Activated CD4-positive, alpha-beta T cell treated with anti-CD3 and anti-CD28 coated beads, Interleukin-2, amount 10 ng/mL, durations not matched to agents 24 days and 14 days (primary cell): Measurements from ENCODE around the gene ITGAE. TPM values are rescaled to one million over a fixed set of nuclear protein-coding genes. Genes with fewer than 3 reads are reported as not detected.
"Not testable (repeated sequence)": the region's sequence is repeated elsewhere in the genome, so short reads cannot be mapped to it uniquely, and the experiment has no call there.

ENCODE experiments used
- DNase-seq: peaks from one replicate; pipeline ENCODE4 v3.0.0; 2022
- H3K27ac Mint-ChIP-seq: one replicate; pipeline ENCODE4 v1.8.0; 2022; ENCODE audit warnings: mild to moderate bottlenecking, mixed read lengths
- H3K27me3 Mint-ChIP-seq: one replicate; pipeline ENCODE4 v1.8.0; 2022; ENCODE audit warnings: mixed read lengths
- H3K36me3 Mint-ChIP-seq: one replicate; pipeline ENCODE4 v1.8.0; 2022; ENCODE audit warnings: low read depth, mild to moderate bottlenecking, mixed read lengths
- H3K4me1 Mint-ChIP-seq: one replicate; pipeline ENCODE4 v1.8.0; 2021; ENCODE audit warnings: mixed read lengths
- H3K4me3 Mint-ChIP-seq: one replicate; pipeline ENCODE4 v1.8.0; 2022; ENCODE audit warnings: mild to moderate bottlenecking, moderate library complexity, mixed read lengths
- H3K9me3 Mint-ChIP-seq: one replicate; pipeline ENCODE4 v1.8.0; 2021; ENCODE audit warnings: mixed read lengths
- intact Hi-C: fragments of 100-400 bp; cut with micrococcal nuclease; formaldehyde crosslinking; loops from one replicate; pipeline ENCODE4 v1.15.1; 2023
- total RNA-seq: library from RNA; stranded (reverse); gene quantifications from 2 replicates; pipeline ENCODE4 v1.2.3, GENCODE V29; 2022

Gene ITGAE
- total RNA-seq: 31.1 and 33.9 TPM in 2 replicates

DNA sequence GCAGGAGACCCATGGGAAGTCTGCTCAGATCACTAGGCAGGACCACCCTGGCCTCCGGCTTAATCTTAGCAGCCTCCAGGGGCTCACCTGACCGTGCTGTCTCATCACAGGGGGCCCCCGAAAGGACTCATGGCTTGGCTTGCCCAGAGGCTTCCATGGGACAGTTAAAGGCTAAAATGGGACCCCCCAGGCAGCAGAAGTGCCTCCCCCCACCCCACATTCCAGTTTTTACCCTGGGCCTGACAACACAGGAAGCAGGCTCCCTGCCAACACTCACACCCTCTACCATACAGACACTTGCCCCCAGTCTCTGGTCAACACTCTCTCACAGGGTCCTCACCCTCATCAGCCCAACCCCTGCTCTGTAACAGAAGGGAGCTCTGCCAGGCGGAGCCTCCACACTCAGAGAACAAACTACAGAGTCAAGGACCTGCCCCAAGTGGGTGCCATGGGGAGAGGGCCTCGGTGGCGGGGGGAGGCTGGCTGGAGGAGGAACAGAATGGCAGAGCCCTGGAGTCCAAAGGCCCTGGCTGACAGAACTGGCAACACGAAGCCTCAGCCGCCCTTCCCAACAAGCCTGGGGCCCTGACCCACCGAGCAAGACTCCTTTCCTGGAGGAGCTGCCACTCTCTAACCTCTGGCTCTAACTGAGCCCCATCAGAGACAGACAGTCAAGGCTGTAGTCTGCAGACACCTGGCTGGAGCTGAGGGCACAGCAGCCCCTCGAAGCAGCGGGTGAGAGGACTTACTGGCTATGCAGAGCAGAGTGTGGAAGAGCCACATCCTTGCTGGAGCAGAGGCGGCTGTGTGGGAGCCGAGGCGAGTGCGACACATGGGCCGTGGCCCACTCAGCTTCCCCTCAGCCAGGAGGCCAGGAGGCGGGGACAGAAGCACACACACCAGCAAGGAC lies at the start of gene ITGAE:
TSS of gene ITGAE (minus strand) at position 827 of the 910 bp plus-strand sequence. CDS start at position 783, 44 bp downstream.
- no peak within 1 kb of the TSS for H3K4me3 Mint-ChIP-seq
- no peaks in the 10 kb centered on the region for H3K27me3 Mint-ChIP-seq
- peak within 1 kb of the TSS; percentile 49 for H3K27ac Mint-ChIP-seq
- peaks cover 32% of the 10 kb centered on the region for H3K4me1 Mint-ChIP-seq
- no peaks in the 10 kb centered on the region for H3K9me3 Mint-ChIP-seq
- no peak for DNase-seq
- peaks cover 6% of the 10 kb centered on the region for H3K36me3 Mint-ChIP-seq
- intact Hi-C loops: no loop called here

DNA sequence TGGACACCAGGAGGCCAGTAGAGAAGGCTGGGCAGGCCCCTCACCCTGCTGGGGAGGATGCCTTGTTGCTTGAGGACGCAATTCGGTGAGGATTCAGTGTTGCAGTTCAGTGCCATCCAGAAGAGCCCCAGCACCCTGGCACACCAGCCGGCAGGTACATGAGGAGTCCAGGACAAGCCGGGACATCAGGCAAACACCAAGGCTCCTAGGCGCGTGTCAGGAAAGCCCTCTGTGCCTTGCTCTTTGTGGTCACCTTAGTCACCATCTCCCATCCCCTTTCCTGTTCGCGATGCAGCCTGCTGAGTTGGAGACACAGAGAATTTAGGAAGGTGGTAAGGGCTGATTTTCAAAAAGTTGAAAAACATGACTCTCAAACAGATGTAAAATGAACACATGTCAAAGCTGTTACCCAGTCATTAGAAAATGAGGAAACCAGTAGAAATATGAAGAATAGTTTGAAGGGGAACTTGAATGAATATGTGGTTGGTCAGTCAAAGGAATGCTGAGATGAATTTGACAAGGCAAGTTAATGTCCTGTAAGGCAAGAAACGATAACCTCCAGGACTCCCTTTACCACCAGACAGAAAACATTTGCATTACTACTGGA lies 47.3 kb upstream of the ITGAE start:
- DNase-seq: no peak
- H3K9me3 Mint-ChIP-seq: no peaks in the 10 kb centered on the region
- intact Hi-C loops: loop anchor here (5.0 kb wide), 1 partner anchor 114 kb away; the partner anchor contains the start of gene ATP2A3
- no peak overlapping the region for H3K4me3 Mint-ChIP-seq
- peaks cover 22% of the 10 kb centered on the region for H3K4me1 Mint-ChIP-seq
- peaks cover 6% of the 10 kb centered on the region for H3K36me3 Mint-ChIP-seq
- no peak overlapping the region for H3K27ac Mint-ChIP-seq
- H3K27me3 Mint-ChIP-seq: peaks cover 25% of the 10 kb centered on the region

DNA sequence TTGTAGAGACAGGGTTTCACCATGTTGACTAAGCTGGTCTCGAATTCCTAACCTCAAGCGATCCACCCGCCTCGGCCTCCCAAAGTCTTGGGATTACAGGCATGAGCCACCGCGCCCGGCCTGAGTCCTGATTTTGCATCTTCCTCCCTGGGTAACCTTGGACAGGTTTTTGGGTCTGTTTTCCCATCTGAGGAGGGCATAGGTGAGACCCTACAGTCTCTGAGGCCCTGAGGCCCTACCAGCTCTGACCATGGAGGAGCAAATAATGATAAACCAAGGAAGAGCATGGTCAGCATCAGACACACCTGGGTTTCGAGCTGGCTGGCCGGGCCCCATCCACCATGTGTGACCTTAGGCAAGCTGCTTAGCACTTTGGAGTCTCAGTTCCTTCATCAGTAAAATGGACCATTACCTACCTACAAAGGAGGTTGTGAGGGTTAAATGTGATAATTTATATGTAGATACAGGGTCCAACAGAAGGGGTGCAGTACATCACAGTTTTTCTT lies 46.2 kb upstream of the ITGAE start:
- Mint-ChIP-seq H3K4me3 (no peak overlapping the region), H3K4me1 (peaks cover 22% of the 10 kb centered on the region), H3K36me3 (peaks cover 8% of the 10 kb centered on the region), H3K27ac (no peak overlapping the region), H3K9me3 (no peaks in the 10 kb centered on the region), H3K27me3 (peaks cover 23% of the 10 kb centered on the region)
- no peak for DNase-seq
- intact Hi-C loops: loop anchor here (5.0 kb wide), 1 partner anchor 115 kb away; the partner anchor contains the start of gene ATP2A3

GRCh38 chr17:3846437-3847164 lies 45.6 kb upstream of the ITGAE start:
- intact Hi-C loops: loop anchor here (1.0 to 5.0 kb wide), 3 partner anchors 109 to 297 kb away; partner anchors contain the start of genes ATP2A3, CYB5D2 and ZZEF1
- Mint-ChIP-seq H3K27me3 (peaks cover 18% of the 10 kb centered on the region), H3K36me3 (peaks cover 8% of the 10 kb centered on the region), H3K9me3 (no peaks in the 10 kb centered on the region), H3K4me3 (peak overlapping the region; percentile 97), H3K4me1 (peaks cover 22% of the 10 kb centered on the region), H3K27ac (no peak overlapping the region)
- no peak for DNase-seq

- Mint-ChIP-seq H3K27me3 (peaks cover 17% of the 10 kb centered on the region), H3K4me3 (peak within 1 kb of the TSS; percentile 97), H3K27ac (peak within 1 kb of the TSS; percentile 94), H3K36me3 (peaks cover 14% of the 10 kb centered on the region), H3K4me1 (peaks cover 22% of the 10 kb centered on the region), H3K9me3 (no peaks in the 10 kb centered on the region)
- intact Hi-C loops: loop anchor here (1.0 to 5.0 kb wide), 3 partner anchors 109 to 297 kb away; partner anchors contain the start of genes ATP2A3, CYB5D2 and ZZEF1
- DNase-seq: peak; percentile 98
Observed at GRCh38 chr17:3845621-3846436, 44.8 kb upstream of the ITGAE start, which contains the start of gene NCBP3. Gene NCBP3 (minus strand): TSS chr17:3846246. CDS start chr17:3846223, 23 bp downstream.

DNA sequence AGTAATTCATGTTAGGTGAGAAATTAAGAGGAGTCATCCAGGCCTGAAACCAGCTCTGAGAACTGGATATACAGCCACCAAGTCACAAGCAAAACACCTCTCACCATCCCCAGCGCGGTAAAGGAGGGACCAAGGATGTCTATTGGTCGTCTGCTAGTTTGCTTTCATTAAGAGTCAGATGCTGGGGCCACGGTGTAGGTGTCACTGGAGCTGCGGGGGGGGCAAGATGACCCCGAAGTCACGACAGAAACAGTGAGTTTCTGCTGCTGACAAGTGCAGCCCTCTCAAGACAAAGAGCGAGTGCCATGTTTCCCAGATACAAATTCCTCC lies 44.3 kb upstream of the ITGAE start:
- H3K27ac Mint-ChIP-seq: peak overlapping the region; percentile 94
- DNase-seq: peak; percentile 81
- H3K9me3 Mint-ChIP-seq: no peaks in the 10 kb centered on the region
- H3K27me3 Mint-ChIP-seq: peaks cover 14% of the 10 kb centered on the region
- peaks cover 18% of the 10 kb centered on the region for H3K36me3 Mint-ChIP-seq
- peaks cover 24% of the 10 kb centered on the region for H3K4me1 Mint-ChIP-seq
- intact Hi-C loops: loop anchor here (5.0 kb wide), 1 partner anchor 117 kb away; the partner anchor contains the start of gene ATP2A3
- peak overlapping the region; percentile 97 for H3K4me3 Mint-ChIP-seq

- Mint-ChIP-seq H3K27ac (peak overlapping the region; percentile 94), H3K4me3 (peak overlapping the region; percentile 97), H3K36me3 (peaks cover 25% of the 10 kb centered on the region), H3K4me1 (peaks cover 27% of the 10 kb centered on the region)
- intact Hi-C loops, DNase-seq, H3K9me3 Mint-ChIP-seq, H3K27me3 Mint-ChIP-seq: not testable (repeated sequence)
Observed at GRCh38 chr17:3844556-3844955, 43.6 kb upstream of the ITGAE start.

DNA sequence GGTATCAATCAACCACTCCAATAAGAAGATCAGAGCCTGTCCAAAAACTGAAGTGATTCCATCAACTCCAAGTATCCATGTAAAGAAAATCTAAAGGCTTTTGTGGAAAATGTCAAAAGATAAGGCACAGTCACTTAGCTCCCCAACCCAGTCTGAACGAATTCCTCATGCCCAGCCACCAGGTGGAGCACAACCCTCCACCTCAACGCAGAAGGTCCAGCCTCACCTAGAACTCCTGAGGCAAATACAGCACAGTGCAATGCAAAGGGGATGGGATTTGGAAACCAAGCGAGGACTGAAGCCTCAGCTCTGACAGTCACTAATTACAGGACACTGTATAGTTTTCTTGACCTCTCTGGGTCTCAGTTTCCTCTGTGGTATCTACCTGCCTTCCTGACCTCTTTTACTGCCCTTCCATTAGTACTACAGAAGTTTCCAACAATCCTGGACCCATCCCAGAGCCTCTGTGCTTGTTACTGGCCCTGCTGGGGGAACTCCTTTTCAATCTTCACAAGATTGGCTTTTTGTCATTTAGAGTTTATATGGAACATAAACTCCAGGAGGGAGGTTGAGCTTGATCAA lies 43.0 kb upstream of the ITGAE start:
- peaks cover 27% of the 10 kb centered on the region for H3K4me1 Mint-ChIP-seq
- no peaks in the 10 kb centered on the region for H3K9me3 Mint-ChIP-seq
- H3K4me3 Mint-ChIP-seq: peak overlapping the region; percentile 97
- H3K27ac Mint-ChIP-seq: peak overlapping the region; percentile 52
- intact Hi-C loops: no loop called here
- peaks cover 6% of the 10 kb centered on the region for H3K27me3 Mint-ChIP-seq
- peaks cover 28% of the 10 kb centered on the region for H3K36me3 Mint-ChIP-seq
- DNase-seq: peak; percentile 86

DNA sequence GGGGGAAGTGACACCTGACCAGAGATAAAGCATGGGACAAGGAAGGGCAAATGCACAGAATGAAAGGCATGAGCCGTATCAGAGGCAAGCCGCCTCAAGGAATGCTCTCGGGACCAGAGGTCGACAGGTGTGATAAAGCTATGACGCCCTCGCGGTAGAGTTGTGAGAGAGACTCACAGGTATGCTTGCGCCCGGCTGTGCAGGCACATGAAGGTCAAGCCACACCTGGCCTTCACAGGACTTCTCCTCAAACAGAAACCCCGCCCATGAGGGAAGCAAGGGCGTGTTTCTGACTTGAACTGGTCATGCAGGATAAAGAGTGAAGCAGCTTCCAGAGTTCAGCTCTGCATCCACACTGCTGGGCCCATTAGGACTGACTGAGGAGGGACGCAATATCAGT lies 37.2 kb upstream of the ITGAE start:
- Mint-ChIP-seq H3K27ac (peak overlapping the region; percentile 45), H3K9me3 (no peaks in the 10 kb centered on the region), H3K4me1 (peaks cover 9% of the 10 kb centered on the region), H3K27me3 (no peaks in the 10 kb centered on the region), H3K4me3 (no peak overlapping the region), H3K36me3 (peaks cover 52% of the 10 kb centered on the region)
- no peak for DNase-seq
- intact Hi-C loops: no loop called here

DNA sequence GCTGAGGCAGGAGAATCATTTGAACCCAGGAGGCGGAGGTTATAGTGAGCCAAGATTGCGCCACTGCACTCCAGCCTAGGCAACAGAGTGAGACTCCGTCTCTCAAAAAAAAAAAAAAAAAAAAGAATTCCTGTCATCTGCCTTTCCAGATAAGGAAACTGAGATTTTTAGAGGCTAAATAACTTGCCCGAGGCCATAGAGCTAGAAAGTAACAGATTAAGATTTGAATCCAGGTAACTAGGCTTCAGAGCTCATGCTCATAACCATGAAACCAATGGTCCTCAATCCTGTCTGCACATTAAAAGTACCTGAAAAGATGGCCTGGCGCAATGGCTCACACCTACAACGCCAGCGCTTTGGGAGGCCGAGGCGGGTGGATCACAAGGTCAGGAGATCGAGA lies 35.6 kb upstream of the ITGAE start:
- H3K27me3 Mint-ChIP-seq: no peaks in the 10 kb centered on the region

GRCh38 chr17:3835410-3836229 lies 34.6 kb upstream of the ITGAE start:
- intact Hi-C loops: no loop called here
- Mint-ChIP-seq H3K4me3 (no peak overlapping the region), H3K9me3 (no peaks in the 10 kb centered on the region), H3K4me1 (peaks cover 7% of the 10 kb centered on the region), H3K27ac (no peak overlapping the region), H3K27me3 (no peaks in the 10 kb centered on the region), H3K36me3 (peaks cover 45% of the 10 kb centered on the region)
- DNase-seq: no peak

More for the DNA sequence above, 35.6 kb upstream of the ITGAE start:
- H3K9me3 Mint-ChIP-seq: no peaks in the 10 kb centered on the region
- peaks cover 9% of the 10 kb centered on the region for H3K4me1 Mint-ChIP-seq
- H3K36me3 Mint-ChIP-seq: peaks cover 49% of the 10 kb centered on the region
- DNase-seq: no peak
- no peak overlapping the region for H3K27ac Mint-ChIP-seq
- intact Hi-C loops: no loop called here
- H3K4me3 Mint-ChIP-seq: no peak overlapping the region

- Mint-ChIP-seq H3K36me3 (peaks cover 37% of the 10 kb centered on the region), H3K4me3 (no peak overlapping the region), H3K27ac (no peak overlapping the region), H3K27me3 (no peaks in the 10 kb centered on the region), H3K4me1 (peaks cover 6% of the 10 kb centered on the region), H3K9me3 (no peaks in the 10 kb centered on the region)
- no peak for DNase-seq
- intact Hi-C loops: no loop called here
Observed at GRCh38 chr17:3834811-3835210, 33.8 kb upstream of the ITGAE start.
